NCI-H2196 (cell line): Measurements from ENCODE around the gene TMEM130.
"Not testable (repeated sequence)": the region's sequence is repeated elsewhere in the genome, so short reads cannot be mapped to it uniquely, and the experiment has no call there.

Experiments
- DNase-seq: peaks from one replicate; lab custom pipeline; 2025; ENCODE audit not compliant: unreplicated experiment; lab: John Stamatoyannopoulos, UW

TMEM130 gene

DNA sequence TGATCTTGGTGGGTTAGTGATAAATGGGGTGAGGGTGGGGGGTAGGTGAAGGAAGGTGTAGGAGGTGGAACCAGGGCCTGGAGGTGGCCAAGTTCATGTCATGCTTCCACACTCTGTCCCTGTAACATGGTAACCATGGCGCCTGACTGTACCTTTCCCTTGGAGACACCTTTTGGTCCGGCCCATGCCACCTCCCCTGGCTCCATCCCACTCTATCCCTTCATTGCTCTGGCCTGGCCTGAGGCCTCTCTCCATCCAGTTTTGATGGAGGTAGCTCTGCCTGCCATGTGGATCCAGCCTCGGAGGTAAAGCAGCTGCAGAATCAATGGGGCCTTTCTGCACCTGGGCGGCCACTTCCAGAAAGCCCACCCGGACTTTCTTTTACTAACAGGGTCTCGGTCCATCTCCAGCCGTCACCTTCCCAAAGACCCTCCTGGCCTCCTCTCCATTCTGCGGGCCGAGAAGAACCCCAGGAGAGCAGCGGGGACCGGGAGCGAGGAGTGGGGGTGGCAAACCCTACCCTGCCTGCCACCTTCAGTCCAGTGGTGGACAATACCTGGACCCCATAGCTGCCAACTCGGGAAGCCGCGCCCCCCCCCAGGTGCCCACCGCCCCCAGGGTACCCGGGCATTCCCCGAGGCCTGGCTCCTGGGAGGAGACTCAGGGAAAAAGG, 8.0 kb upstream of the TMEM130 start:
- no peak for DNase-seq

DNA sequence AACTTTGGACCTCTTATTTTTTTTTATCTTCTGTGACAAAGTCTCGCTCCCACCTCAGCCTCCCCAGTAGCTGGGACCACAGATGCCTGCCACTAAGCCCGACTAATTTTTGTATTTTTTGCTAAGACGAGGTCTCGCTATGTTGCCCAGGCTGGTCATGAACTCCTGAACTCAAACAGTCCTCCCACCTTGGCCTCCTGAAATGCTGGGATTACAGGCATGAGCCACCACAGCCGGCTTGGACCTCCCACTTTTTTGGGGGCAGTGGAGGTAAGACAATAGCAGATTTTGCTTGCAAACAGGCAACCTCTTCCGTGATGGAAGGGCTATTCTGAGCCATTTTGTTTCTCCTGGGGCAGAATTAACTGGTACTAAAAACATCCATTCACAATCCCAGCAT, 7.3 kb upstream of the TMEM130 start:
- no peak for DNase-seq

DNA sequence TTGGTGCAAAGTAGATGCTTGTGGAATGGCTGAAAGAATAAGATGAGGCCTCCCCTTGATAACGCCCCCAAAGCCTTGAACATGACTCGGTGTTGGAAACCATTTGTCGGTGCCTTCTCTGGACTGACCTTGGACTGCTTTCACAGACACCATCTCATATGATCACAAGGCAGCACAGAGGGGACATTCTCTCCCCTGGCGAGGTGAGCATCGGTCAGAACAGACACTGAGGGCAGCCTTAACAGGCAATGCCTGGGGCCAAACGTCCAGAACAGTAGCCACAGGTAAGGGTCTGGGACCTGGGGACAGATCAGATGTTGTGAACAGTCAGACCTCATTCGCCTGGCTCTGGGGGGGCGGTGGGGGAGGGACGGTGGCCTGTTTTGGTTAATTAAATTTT, 5.7 kb upstream of the TMEM130 start:
- no peak for DNase-seq

DNA sequence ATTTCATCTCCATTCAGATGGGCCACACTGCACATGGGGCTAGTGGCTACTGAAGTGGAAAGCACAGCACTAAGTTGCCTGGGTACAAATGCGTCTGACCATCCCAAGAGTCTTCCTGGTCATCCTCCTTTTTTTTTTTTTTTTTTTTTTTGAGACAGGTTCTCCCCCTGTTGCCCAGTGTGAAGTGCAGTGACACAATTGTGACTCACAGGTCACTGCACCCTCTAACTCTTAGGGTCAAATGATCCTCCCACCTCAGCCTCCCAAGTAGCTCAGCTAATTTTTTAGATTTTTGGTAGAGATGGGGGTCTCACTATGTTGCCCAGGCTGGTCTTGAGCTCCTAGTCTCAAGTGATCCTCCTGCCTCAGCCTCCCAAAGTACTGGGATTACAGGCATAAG, 5.1 kb upstream of the TMEM130 start:
- DNase-seq, result no peak

DNA sequence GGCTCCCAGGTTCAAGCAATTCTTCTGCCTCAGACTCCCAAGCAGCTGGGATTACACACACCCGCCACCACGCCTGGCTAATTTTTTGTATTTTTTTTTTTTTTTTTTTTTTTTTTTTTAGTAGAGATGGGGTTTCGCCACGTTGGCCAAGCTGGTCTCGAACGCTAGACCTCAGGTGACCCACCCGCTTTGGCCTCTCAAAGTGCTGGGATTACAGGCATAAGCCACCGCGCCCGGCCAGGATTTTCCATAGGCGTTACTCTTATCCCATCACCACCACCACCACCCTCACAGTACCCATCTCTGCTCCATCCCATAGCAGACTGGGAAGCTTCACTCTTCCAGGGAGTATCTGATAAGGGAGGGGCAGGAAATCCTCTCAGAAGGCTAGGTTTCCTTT, 3.8 kb upstream of the TMEM130 start:
- not testable (repeated sequence) for DNase-seq

DNA sequence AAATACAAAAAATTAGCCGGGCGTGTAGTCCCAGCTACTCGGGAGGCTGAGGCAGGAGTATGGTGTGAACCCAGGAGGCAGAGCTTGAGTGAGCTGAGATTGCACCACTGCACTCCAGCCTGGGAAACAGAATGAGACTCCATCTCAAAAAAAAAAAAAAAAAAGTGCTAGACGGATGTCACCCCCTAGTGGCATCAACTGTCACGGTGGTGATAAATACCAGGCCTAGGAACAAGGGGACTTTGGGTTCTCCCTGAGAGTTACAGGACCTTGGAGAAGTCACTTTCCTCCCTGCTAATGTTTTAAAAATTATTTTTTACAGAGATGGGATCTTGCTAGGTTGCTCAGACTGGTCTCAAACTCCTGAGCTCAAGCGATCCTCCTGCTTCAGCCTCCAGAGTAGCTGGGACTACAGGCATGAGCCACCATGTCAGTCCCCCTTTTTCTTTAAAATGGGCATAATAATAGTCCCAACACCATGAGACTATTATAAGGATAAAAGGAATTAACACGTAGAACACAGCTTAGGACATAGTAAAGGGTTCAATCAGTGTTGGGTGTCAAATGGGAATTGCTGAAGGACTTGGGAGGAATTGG, 2.6 kb upstream of the TMEM130 start:
- peak; percentile 9 for DNase-seq

DNA sequence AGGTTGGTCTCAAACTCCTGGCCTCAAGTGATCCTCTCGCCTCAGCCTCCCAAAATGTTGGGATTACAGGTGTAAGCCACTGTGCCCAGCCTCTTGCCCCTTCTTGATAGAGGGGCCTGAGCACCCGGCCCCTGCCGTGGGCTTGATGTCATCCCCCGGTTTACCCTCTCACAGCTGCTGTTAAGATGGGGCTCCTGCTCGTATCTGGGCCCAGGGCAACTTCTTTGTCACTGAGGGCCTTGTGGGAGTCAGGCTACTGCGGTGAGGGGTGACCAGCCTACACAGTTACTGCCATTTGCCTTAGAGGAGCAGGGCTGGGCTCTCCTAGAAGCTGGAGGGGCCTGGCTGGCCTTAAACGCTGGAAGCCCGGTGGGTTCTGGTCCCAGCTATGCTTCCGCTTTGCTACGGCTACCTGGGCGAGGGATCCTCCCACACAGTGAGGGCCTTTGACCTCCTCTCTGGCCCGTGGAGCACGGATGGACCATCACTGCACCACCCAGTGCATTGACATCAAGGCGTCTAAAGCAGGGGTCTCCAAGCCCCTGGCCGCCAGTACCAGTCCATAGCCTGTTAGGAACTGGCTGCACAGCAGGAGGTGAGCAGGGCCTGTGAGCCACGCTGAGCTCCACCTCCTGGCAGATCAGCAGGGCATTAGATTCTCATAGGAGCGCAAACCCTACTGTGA, 1.1 kb upstream of the TMEM130 start:
- DNase-seq, result no peak

DNA sequence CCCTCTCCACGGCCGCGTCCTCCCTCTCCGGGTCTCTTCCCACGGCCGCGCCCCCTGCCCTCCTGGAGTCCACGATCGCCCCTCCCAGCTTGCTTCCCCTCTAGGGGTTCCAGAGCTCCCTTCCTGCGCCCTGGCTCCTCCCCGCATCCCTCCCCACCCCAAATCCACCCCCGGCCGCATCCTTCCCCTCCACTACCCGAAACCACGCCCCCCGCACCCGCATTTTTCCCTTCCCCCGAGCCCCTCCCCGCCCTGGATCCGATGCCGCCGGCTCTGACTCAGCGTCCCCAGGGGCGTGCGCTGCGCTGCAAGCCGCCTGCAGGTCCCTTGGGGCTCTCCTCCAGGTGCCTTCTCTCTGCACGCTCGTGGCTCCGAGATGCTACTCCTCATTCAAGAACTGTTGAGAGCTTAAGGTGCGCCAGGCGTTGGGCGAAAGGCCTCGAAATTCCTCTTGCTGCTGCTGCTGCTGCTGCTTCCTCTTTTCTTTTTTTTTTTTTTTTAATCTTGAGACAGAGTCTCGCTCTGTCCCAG, 372 bp upstream of the TMEM130 start:
- no peak for DNase-seq

DNA sequence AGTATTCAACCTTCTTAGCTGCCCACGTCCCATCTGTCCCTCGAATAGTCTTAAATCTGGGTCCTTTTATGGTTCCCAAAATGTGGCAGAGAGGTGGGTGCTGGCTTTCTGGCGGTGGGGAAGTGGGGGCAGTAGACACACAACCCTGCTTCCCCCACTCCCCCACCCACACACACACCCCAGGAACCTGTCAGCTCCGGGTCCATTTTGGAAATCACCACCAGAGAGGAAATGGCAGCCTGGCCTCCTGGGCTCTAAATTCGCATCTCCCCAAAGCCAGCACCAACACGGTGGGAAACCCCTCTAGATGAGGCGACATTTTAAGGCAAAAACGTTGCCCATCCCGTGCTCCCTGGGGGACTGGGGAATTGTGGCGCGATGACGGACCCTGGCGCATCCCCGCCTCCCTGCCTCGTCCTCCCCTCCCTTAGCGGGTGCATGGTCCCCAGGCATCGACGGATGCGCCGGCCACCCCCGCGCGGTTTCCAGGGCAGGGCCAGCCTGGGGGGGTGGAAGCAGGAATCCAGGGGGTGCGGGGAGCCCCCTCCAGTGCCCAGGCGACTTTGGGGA, 702 bp downstream of the TMEM130 start:
- DNase-seq, result no peak

DNA sequence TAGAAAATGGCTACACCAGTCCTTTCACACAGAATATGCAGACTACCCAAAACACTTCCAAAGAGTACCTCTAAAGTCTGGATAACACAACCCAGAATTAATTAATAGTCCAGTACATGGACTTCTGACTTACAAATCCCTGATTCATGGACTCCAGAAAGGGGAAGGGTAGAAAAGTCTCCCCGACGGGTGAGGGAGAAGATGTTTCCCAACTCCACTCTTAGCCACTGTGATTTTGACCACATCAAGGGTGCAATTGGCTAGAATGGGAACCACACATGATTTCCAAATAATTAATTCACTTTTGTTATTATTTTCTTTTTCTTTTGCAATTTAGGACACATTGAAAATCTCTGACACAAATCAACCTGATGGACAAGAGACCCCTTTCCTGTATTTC, 1.4 kb downstream of the TMEM130 start:
- DNase-seq, result no peak

DNA sequence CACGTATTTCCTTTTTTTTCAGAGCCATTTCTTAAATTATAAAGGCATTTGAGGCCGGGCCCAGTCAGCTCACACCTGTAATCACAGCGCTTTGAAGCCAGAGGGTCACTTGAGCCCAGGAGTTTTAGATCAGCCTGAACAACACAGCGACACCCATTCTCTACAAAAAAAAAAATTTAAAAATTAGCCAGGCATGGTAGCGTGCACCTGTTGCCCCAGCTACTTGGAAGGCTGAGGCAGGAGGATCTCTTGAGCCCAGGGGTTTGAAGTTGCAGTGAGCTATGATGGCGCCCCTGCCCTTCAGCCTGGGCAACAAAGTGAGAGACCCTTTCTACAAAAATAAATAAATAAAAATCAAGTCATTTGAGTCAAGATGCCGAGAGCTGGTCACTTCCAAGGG, 3.0 kb downstream of the TMEM130 start:
- DNase-seq, result no peak

DNA sequence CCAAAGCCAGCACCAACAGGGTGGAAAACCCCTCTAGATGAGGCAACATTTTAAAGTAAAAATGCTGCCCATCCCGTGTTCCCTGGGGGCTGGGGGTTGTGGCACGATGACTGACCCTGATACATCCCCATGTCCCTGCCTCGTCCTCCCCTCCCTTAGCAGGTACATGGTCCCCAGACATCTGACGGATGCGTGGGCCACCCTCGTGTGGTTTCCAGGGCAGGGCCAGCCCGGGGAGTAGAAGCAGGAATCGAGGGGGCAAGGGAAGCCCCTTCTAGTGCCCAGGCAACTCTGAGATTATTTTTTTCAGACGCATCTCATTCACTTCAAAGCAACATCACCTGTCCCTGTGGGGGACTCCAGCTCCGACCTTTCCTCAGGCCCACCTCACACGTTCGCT, 3.5 kb downstream of the TMEM130 start:
- DNase-seq, result no peak

DNA sequence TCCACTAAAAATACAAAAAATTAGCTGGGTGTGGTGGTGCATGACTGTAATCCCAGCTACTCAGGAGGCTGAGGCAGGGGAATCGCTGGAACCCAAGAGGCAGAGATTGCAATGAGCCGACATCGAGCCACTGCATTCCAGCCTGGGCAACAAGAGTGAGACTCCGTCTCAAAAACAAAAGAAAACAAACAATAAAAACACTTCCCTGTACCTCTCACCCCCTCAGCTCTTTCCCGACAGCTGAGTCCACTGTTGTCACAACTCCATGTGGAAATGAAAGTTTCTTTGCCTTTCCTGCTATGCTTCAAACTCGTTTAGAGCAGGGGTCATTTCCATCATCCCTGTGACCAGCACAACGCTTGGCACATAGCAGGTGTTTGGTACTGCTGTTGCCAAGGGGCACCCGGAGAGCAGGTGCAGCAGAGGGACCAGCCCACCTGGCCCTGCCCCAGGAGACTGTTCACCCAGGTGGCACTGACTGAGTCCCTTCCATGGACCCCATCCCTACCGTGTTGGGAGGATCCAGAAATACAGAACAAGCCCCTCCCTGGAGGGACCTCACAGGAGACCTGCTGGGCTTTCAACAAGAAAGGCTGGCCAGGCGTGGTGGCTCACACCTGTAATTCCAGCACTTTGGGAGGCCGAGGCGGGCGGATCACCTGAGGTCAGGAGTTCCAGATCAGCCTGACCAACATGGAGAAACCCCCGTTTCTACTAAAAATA, 4.9 kb downstream of the TMEM130 start:
- no peak for DNase-seq

DNA sequence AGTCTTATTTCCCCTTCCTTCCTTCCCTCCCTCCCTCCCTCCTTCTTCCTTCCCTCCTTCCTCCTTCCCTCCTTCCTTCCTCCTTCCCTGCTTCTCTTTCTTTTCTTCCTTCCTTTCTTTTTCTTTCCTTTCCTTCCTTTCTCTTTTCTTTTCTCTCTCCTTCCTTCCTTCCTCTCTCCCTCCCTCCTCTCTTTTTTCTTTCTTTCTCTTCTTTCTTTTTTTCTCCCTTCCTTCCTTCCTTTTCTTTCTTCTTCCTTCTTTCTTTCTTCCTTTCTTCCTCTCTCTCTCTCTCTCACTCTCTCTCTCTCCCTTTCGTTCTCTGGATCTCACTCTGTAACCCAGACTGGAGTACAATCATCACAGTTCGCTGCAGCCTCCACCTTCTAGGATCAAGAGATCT, 6.2 kb downstream of the TMEM130 start:
- DNase-seq, result no peak

DNA sequence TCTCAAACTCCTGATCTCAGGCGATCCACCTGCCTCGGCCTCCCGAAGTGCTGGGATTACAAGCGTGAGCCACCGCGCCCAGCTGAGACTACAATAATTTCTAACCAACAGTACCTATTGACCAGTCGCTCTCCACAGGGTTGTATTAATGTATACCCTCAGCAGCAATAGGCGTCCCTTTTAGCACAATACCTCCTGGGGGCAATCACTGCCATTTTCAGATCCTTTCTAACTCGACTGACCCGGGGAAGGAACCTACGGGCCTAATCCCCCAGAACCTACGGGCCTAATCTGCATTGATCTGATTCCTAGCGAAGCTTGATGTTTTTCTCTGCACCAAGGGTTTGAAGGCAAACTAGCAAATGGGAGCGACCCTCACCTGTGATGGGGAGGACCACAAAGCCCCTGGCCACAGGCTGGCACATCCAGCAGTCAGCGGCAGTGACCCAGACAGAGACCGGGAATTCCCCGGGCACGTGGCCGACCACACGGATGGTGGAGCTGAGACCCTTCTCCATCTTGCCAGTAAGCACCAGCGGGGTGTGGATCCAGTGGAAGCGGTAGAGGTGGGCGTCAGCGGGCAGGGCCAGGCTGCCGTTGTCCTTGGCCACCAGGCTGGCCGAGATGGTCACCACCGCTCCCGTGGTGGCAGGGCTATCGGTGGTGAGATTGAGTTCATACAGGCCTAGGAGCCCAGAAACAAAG, 6.9 kb downstream of the TMEM130 start:
- no peak for DNase-seq

DNA sequence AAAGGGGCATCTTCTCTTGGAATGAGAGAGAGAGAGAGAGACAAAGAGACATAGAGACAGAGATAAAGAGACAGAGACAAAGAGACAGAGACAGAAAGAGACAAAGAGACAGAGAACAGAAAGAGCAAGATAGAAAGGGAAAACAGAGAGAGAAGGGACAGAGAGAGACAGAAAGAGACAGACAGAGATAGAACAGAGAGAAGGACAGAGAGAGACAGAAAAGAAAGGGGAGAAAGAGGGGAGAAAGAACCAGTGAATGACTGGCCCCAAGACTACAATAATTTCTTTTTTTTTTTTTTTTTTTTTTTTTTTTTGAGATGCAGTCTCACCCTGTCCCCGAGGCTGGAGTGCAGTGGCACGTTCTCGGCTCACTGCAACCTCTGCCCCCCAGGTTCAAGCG, 7.6 kb downstream of the TMEM130 start:
- no peak for DNase-seq

DNA sequence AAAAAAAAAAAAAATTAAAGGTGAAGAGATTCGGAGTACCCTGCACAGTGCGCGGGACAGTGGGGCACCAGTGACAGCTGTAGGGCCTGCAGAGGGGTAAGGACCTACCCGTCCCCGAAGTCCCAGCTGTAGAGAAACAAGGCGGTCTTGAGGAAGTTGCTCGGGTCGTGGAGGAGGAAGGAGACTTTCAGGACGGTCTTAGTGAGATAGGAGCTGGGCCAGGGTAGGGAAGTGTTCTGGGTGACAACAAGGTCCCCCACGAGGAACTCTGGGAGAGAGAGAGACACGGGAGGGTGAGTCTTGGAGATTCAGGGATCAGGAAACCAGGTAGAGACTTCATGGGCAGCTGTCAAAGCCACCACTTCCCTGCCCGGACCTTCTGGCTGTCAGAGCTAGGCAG, 9.7 kb downstream of the TMEM130 start:
- no peak for DNase-seq

DNA sequence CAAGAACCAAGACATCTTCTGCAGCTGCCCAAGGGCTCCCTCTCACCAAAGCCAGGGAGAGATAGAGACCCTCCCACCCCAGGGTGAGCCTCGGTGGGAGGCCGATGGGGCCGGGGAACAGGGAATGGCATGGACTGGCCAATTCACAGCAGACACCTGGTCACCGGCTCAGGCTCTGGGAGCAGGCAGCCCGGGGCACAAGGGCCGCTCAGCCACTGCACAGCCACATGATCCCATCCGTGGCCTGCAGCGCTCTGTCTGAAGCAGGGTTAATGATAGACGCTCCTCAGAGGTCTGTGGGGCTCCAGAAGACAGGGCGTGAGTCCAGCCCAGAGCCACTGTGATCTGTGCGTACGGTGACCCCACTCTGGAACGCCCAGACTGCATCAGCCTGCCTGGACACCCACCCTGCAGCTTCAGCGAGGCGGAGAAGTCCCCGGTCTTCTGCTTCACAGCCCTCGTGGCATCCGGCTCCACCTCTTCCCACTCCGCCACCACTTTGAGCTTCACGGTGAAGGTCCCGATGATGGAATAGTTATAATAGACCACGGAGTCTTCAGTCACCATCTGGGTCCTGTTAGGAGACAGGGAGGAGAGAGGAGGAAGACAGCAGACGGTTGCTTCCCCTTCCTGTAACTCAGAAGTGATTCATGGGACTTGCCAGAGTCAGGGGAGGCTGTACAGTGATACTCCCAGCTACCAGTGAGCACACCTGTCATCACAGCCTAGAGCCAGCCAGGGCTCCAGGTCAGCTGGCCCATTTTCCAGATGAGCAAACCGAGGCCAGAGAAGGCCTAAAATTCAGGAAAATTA, 14.0 kb downstream of the TMEM130 start:
- DNase-seq, result no peak

DNA sequence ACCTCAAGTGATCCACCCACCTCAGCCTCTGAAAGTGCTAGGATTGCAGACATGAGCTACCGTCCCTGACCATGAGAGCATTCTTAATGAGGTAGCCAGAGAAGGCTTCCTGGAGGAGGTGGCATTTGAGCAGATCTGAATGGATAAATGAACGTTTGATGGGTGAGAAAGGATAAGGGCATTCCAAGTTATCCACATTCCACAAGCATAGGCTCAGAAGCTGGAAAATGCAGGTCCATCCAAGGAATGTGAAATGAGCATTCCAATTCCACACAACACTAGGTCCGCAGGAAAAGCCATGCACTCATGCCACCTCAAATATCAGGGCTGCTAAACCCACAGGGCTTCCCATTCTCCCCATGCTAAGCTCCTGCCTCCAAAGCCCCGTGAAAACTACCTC, 17.0 kb downstream of the TMEM130 start:
- DNase-seq, result no peak

DNA sequence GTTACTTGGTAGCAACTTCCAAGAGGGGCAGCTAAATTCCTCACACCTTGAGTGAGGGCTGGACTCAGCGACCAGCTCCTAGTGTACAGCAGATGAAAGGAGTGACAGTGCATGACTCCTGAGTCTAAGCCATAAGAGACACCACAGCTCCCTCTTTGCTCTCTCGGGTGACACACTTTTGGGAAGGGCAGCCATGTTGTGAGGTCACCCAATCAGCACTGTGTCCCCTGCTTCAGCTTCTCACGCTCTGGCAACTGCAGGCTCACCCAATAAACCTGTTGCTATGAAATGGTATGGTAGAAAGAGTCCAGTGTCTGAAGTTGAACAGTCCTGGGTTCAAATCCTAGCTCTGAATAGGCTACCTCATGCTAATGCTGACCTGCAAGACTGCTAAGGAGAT, 20.9 kb downstream of the TMEM130 start:
- DNase-seq, result no peak
